ENCODE results near the gene SYF2.
"Not testable (repeated sequence)": the region's sequence is repeated elsewhere in the genome, so short reads cannot be mapped to it uniquely, and the experiment has no call there.

Gene SYF2

DNA sequence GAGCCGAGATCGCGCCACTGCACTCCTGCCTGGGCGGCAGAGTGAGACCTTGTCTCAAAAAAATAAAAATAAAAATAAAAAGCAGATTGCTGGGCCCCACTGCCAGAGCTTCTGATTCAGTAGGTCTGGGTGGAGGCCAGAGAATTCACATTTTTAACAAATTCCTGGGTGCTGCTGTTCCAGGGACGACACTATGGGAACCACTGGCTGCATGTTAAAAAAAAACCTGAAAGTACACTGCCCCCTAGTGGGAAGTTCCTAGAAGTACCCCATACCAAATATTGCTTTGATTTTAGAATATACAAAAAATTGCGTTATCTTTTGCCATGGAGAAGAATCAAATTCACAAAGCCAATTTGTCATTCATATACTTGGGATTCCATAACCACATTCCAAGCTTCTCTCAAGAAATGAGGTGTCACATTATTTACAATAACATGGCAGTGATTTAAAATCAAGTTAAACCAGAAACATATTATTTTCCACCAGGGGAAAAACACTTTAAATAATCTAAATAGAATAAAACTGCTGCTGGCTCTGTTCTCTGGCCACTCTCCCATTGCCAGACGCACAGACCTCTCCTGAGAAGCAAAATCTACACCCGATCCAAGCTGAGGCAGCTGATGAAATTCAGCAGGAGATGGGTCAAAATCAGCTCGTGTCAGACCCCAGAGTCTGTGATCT is 27.4 kb downstream of the SYF2 start:
- no peak for DNase-seq

DNA sequence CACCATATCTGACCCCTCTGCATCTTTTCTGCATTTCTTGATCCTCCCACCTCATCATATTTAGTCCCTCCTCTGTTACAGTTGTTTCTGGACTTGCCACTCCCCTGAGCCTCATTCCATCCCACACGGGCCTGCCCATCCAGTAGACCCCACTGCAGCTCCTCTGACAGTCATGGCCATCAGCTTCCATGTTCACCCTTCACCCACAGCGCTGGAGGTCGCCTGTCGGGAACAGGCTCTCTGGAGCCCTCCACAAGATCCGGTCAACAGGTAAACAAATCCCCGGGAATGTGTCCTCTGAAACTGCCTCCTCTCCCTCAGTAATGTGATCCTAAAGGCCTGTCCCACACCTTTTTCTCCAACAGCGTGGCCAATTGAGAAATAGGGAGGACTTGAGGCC is 31.3 kb downstream of the SYF2 start:
- no peak for DNase-seq

GRCh38 chr1:25199819-25200620 is 32.3 kb downstream of the SYF2 start:
- no peak for DNase-seq

DNA sequence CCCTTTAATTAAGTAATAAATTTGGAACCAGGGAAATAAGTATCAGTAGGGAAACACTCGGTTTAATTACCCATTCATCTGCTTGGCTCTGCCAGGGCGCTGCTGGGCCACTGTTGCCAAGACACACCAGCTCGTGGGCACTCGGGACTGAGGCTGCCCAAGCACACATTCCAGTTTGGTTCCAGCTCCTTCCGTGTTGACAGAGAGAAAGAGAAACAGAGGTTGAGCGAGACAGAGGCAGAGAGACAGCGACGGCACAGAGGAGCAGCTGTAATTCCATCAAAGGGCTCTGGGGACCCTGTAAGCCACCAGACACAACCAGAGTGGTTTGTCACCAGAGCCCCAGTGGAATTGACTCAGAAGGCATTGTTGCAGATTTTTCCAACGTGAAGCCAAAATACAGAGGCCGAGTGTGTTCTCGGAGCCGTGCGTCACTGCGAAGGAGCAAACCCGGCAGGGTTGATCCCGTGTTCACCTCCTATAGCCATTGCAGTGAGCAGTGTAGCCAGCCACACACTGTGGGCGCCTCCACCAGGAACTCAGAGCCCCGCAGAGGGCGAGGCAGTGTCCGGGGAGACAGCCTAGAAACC is 33.5 kb downstream of the SYF2 start:
- DNase-seq: no peak

DNA sequence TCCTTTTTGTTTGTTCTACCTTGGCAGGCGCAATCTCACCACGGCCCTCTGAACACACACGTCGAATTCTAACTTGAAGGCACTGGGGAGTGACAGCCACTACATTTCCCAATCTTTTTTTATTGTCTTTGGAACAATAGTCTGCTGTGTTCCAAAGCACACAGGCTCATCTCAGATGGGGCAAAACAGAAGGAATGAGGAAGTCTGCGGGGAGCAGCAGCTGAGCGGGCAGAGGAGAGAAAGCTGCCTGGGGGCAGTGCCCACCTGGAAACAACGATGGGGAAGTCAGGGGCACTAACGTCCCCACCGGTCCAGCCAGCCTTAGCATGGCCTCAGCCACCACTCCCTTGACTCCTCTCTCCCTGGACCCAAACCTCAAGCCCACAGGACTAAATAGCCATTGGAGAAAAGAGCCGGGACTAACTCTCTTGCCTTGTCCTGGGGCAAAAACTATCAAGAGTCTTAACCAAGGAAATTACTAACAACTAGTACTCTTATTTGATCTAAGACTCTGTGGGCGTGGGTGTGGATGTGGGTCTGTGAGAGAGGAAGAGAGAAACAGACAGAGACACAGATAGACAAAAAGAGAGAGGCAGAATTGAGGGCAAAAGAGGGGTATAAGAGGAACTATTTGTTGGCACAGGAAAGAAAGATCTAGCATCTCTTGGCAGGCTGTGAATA is 34.2 kb downstream of the SYF2 start:
- DNase-seq: no peak

DNA sequence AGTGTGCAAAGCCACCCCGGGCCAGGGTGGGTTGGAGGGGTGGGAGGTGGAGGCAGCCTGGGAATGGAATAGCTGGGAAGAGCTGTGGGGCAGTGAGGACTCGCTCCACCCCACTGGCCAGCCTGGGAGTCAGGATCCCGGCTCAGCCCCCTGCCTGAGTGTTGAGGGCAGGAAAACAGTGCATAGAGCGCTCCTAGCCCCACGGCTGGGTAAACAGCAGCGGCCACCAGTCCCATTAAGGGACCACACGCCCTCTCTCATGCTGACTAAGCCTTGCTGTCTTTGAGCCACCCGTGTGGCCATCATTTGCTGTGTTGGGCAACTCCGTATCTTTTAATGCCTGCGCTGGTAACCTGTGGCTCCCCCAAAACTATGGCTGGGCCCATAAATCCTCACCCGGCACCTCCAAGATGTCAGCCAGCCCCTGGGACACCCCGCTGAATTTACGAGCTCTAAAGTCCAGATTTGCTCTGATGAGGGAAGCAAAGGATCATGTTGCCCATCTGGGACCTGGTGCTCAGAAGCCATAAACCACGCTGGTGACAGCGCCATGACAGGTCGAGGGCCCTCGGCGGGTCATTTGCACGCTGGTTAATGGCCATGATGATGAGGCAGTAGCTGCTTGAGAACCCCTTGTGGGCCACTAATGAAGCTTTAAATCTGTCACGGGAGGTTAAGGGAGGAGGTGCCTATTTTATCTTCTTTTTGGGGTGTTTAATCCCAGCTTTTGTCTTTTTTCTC is 34.9 kb downstream of the SYF2 start:
- no peak for DNase-seq

DNA sequence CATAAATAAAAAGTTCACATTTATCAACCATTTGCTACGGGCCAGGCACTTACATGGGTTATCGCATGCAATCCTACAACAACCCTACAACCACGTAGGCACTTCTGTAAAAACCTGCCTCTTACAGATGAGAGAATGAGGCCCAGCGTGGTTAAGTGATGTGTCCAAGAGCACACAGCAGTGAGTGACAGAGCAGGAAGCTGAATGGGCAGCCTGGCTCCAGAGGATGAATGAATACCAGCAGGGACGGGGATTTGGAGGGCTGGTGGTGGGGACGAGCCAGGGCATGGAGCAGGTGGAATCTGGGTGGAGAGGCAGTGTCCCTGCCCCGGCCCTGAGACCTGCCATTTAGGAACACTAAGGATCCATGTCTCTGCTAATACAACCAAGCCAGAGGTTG is 35.5 kb downstream of the SYF2 start:
- DNase-seq: no peak

DNA sequence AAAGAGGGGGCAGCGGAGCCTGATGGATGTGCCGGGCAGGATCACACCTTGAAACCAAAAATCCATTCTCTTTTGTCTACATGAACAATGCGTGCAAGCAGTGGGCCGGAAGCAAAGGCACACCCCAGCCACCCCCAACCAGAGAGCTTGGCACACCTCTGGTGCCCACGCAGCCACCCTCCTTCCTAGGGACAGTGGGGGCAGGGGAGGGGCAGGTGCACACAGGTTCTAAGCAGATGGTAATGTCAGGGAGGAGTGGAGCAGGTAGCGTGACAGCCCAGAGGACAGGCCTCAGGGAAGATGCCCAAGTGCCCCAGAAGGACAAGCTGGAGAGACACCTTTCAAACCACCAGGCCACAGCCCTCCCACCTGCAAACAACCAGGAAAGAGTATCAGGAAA is 36.5 kb downstream of the SYF2 start:
- DNase-seq: no peak

DNA sequence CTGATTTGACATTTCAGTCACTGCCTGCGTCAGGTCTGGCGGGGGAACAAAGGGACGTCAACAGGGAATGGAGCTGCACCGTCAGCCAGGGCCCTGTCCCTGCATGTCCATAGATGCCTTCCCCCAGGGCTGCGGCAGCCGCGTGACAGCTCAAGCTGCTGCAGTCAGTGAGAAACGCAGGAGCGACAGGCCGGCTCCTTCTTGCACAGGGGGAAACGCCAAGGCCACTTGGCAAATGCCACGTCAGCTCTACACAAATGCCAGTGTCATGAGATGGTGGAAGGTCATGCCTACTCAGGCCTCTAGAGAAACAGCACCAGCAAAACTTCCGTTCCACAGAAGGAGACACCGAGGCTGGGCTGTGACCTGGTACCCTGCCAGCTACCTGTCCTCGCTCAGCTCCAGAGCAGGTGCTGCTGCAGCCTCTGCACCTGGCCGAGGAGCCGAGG is 37.7 kb downstream of the SYF2 start:
- DNase-seq: no peak

DNA sequence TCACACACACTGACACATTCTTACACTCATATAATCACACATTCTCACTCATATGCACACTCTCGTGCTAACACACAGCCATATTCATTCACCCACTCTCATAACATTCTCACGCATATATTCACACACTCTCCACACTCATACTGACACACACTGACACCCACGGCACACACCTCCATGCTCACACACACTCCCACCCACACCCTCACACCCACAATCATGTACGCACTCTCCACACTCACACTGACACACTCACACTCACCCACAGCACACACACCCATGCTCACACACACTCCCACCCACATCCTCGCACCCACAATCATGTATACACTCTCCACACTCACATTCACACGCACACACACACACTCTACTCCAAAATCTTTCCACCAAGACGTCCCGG is 38.2 kb downstream of the SYF2 start:
- no peak for DNase-seq

DNA sequence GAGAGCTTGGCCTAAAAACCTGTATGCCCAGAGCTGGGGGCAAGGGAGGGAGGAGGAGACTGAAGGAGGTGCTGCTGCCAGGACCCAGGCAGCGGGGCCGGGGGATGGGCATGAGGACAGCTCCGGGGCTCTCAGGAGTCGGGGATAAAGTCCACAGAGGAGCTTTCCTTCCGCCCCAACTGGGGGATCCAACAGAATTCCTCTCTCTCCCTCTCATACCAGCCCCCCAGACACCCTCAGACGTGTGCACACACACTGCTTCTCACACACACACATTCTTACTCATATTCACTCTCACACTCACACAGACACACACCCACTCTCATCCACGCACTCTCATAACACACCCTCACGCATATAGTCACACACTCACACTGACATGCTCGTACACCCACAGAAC is 39.1 kb downstream of the SYF2 start:
- no peak for DNase-seq

- DNase-seq: no peak
Observed at GRCh38 chr1:25192154-25192553, 40.1 kb downstream of the SYF2 start.

GRCh38 chr1:25190260-25190659 is 42.0 kb downstream of the SYF2 start:
- no peak for DNase-seq

- DNase-seq: not testable (repeated sequence)
Observed at GRCh38 chr1:25187904-25188303, 44.4 kb downstream of the SYF2 start.

GRCh38 chr1:25187077-25187476 is 45.2 kb downstream of the SYF2 start:
- DNase-seq: no peak

DNA sequence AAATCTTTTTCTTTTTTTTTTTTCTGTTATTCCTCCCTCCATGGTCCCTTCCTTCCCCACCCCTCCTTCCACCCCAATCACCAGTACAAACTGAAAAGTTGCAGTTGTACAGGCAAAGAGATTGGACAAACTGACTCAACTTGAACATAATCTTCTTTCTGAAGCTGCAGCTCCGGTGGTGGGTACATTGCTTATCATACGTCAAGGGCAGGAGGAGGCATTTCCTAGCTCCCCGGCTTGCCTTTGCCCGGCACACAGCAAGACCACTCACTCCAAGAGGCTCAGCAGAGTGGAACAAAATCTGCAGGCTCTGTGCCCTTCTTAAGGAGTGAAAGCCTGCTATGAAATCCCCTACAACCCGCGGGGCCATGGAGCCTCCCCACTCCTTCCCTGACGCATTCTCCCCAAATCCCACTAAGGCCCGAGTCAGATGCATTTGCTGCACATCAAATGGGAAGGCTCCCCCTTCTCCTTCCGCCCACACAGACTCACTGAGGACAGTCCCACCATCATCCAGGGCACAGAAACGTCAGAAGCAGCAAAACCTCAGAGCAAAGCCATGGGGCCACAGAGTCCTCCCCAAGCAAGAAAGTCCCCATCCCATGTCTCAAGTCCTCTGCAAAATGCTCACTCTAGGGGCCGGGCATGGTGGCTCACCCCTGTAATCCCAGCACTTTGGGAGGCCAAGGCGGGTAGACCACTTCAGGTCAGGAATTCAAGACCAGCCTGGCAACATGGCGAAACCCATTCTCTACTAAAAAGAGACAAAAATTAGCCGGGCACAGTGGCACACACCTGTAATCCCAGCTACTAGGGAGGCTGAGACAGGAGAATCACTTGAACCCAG is 45.9 kb downstream of the SYF2 start:
- DNase-seq: no peak

DNA sequence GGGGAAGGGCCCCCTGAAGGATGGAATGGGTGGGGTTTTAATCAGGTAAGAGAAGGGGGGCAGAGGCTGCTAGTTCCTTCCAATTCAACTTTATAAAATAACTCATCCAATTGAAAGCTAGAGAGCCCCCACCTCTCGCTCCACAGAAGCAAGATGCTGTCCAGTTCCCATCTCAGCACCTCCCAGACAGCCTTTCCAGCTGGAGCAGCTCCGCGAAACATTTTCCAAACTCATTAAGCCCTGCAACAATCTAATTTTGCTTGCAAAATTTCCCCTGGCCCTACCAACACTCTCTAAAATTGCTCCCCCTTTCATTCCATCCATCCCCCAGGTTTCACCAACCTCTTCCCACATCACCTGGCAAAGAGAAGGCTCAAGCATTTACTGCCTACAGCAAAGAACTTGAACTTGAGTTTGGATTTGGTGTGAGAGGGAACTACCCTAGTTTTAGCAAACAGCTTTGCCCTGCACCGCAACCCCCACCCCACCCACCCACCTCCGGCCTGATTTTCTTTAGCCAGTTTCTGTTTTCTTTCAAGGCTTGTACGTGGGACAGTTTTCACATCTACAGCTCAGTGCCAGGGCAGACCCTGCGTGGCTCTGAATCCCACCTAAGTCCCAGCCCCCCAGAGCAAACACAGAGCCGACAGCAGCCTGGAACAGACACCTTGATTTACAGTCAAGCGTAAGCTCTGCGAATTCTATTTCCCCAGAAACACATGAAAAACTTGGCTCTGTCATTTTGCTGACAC is 46.7 kb downstream of the SYF2 start:
- no peak for DNase-seq

- no peak for DNase-seq
Observed at GRCh38 chr1:25184001-25184762, 48.1 kb downstream of the SYF2 start.

DNA sequence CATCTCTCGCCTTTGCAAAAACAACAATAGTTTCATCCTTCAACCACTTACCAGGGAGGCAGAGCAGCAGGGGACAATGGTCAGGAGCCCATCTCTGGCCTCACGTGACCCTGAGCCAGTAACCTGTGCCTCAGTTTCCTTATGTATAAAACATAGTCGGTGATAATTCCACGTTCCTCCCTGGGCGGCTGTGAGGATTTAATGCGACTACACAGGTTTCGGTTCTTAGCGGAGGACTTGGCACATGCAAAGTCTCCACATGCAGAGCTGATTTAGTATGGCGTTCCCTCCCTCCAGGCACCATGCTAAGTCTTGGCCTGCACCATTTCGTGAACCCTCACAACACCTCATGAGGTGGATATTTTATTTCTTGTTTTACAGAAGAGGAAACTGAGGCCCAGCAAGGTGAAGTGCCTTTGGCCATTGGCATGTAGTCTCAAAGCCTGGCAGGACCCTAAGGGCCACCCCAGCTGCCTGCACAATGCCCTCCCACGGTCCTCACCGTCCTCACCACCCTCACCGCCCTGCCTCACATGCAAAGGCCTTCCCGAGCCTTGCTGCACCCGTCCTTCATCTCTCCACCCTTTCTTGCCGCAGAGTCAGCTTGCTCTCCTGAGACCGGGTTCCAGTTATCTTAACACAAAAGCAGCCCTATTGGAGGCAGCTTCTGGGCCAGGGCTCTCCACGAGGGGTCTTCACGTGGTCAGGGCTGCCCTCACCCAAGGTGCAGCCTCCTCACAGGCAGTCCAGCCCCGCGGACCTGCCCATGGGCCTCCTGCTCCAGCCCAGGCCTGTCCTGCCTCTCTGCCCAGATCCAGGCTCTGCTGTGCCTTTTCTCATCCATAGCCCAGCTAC is 48.9 kb downstream of the SYF2 start:
- DNase-seq: no peak
